HepG2 (cell line): ENCODE results near the gene KCNH6. TPM values are rescaled to one million over a fixed set of nuclear protein-coding genes. Genes with fewer than 3 reads are reported as not detected.

Source experiments
- ATAC-seq: fragments of 200-7000 bp; cut with Tn5 transposase; 3 replicates; pipeline ENCODE4 v1.9.1; 2020; ENCODE audit warnings: mild to moderate bottlenecking, moderate library complexity
- BruUV-seq: library from RNA; stranded (reverse); fragments of 400-500 nt; replicated peaks from 2 replicates; lab custom pipeline; 2021; lab: Mats Ljungman, UMichigan
- CTCF ChIA-PET: fragments of 300-600 bp; formaldehyde crosslinking; extraction: SDS; loops from one replicate; lab custom pipeline; 2021; ENCODE audit warnings: low total read pairs, inconsistent platforms, low intra/inter-chr PET ratio; lab: Yijun Ruan, JAX
- POLR2A ChIA-PET: fragments of 350-600 bp; sonication (Branson Sonifier 250); formaldehyde crosslinking; loops from one replicate; lab custom pipeline; 2020; ENCODE audit warnings: antibody characterized with exemption, inconsistent platforms; lab: Yijun Ruan, JAX
- DNase-seq: peaks from one replicate; pipeline ENCODE4 v3.0.0-alpha.2; 2015; ENCODE audit warnings: low spot score
- FAIRE-seq: peaks from 3 replicates; lab custom pipeline; 2011; peaks lifted over from hg19 to GRCh38; lab: Jason Lieb, UNC
- H2AFZ ChIP-seq: one replicate; pipeline ENCODE4 v1.6.1; 2011; ENCODE audit warnings: low read length, inconsistent platforms
- H3K27ac ChIP-seq: fragments of 300-600 bp; 3 replicates; pipeline ENCODE4 v1.8.0; 2011; ENCODE audit warnings: mixed run types, mild to moderate bottlenecking, mixed read lengths, low read length, inconsistent platforms; ENCODE audit not compliant: insufficient read depth; ENCODE audit errors: extremely low read length
- H3K27me3 ChIP-seq, 2 experiments: fragments of 200-600 bp in 1 of 2; 2 replicates in 1 of 2; 3 replicates in 1 of 2; pipeline versions ENCODE4 v1.6.0 to v1.8.0; 2011; ENCODE audit warnings: low read length in 2 of 2, mild to moderate bottlenecking in 2 of 2, moderate library complexity in 2 of 2, inconsistent platforms in 1 of 2; ENCODE audit not compliant: insufficient read depth in 2 of 2, control insufficient read depth in 1 of 2
- H3K36me3 ChIP-seq, 2 experiments: fragments of 200-600 bp in 1 of 2; replicated peaks in 1 of 2; 2 replicates in 1 of 2; 3 replicates in 1 of 2; pipeline versions ENCODE4 v1.5.1 to v1.8.0; 2011; ENCODE audit warnings: low read length in 2 of 2, inconsistent platforms in 1 of 2; ENCODE audit not compliant: insufficient read depth in 2 of 2, control insufficient read depth in 1 of 2
- H3K4me1 ChIP-seq: 2 replicates; pipeline ENCODE4 v1.5.1; 2012; ENCODE audit warnings: low read length, inconsistent platforms; ENCODE audit not compliant: insufficient read depth
- H3K4me2 ChIP-seq: 2 replicates; pipeline ENCODE4 v1.6.0; 2011; ENCODE audit warnings: low read depth, low read length, inconsistent platforms
- H3K4me3 ChIP-seq, 3 experiments: fragments of 200-600 bp in 1 of 3; sonication (generic), shearing (Covaris generic) in 1 of 3; replicated peaks in 1 of 3; 2 replicates each; pipeline ENCODE4 v1.5.1; 2011 to 2016; ENCODE audit warnings: low read length in 3 of 3, inconsistent platforms in 2 of 3, low read depth in 2 of 3, mild to moderate bottlenecking in 2 of 3, control low read depth in 1 of 3, mixed read lengths in 1 of 3; ENCODE audit not compliant: insufficient read depth in 1 of 3
- H3K79me2 ChIP-seq: one replicate; pipeline ENCODE4 v1.6.1; 2011; ENCODE audit warnings: low read length, inconsistent platforms; ENCODE audit not compliant: insufficient read depth
- H3K9ac ChIP-seq: 2 replicates; pipeline ENCODE4 v1.6.0; 2011; ENCODE audit warnings: mild to moderate bottlenecking, low read depth, low read length, inconsistent platforms; ENCODE audit not compliant: insufficient read depth
- H3K9me3 ChIP-seq: 2 replicates; pipeline ENCODE4 v1.5.1; 2012; ENCODE audit warnings: mild to moderate bottlenecking, low read length
- H4K20me1 ChIP-seq: 2 replicates; pipeline ENCODE4 v1.6.0; 2011; ENCODE audit warnings: inconsistent platforms, mild to moderate bottlenecking, low read length, moderate library complexity; ENCODE audit not compliant: insufficient read depth
- HOXA9 ChIP-seq: sonication (generic); formaldehyde crosslinking; IDR thresholded peaks from 2 replicates; pipeline ENCODE4 v1.8.1; 2022; ENCODE audit warnings: missing genetic modification reagents, mild to moderate bottlenecking, moderate library complexity, borderline replicate concordance
- MLLT10 ChIP-seq: sonication (generic); formaldehyde crosslinking; IDR thresholded peaks from 2 replicates; pipeline ENCODE4 v1.4.0; 2020; ENCODE audit warnings: missing genetic modification reagents
- MNT ChIP-seq: fragments of 450-650 bp; IDR thresholded peaks from 2 replicates; pipeline ENCODE4 v1.6.1; 2016
- NFYB ChIP-seq: sonication (generic); formaldehyde crosslinking; IDR thresholded peaks from 2 replicates; pipeline ENCODE4 v1.4.0; 2020; ENCODE audit warnings: missing genetic modification reagents
- ZFX ChIP-seq: sonication (generic); formaldehyde crosslinking; IDR thresholded peaks from 2 replicates; pipeline ENCODE4 v1.4.0; 2020; ENCODE audit warnings: mild to moderate bottlenecking, low read depth, missing genetic modification reagents, moderate library complexity
- ZNF318 ChIP-seq: sonication (generic); formaldehyde crosslinking; IDR thresholded peaks from 2 replicates; pipeline ENCODE4 v1.4.0; 2020; ENCODE audit warnings: mild to moderate bottlenecking, missing genetic modification reagents
- ZNF841 ChIP-seq: sonication (generic); formaldehyde crosslinking; IDR thresholded peaks from 2 replicates; pipeline ENCODE4 v1.8.1; 2023; ENCODE audit warnings: missing genetic modification reagents, borderline replicate concordance
- WGBS: methylation state at CpG from one replicate; pipeline ENCODE4 v1.1.6; 2017; ENCODE audit warnings: low lambda C conversion rate; 5-methylcytosine and 5-hydroxymethylcytosine counted together
- in situ Hi-C: cut with HindIII; loops from 2 replicates; pipeline ENCODE4 v1.10.0; 2017; ENCODE audit warnings: low pct_unique_long_range_greater_than_20kb; ENCODE audit not compliant: extremely low pct_ligation_motif_present
- intact Hi-C: fragments of 100-400 bp; cut with micrococcal nuclease; formaldehyde crosslinking; loops from one replicate; pipeline ENCODE4 v1.10.0; 2022; ENCODE audit not compliant: unreplicated experiment
- polyA plus RNA-seq, 8 experiments: library from polyadenylated mRNA; depleted of rRNA in 3 of 8; stranded (reverse) in 7 of 8; unstranded in 1 of 8; fragments of >200 nt; fragmentation: Illumina TruSeq in 4 of 8; extraction: Trizol in 4 of 8; gene quantifications; 2 replicates each; pipeline versions ENCODE4 v1.2.1 to v1.2.3, GENCODE V29; 2011 to 2016; ENCODE audit warnings: low read depth in 4 of 8, missing spikeins in 1 of 8, mixed read lengths in 1 of 8; ENCODE audit not compliant: insufficient read depth in 1 of 8
- total RNA-seq, 5 experiments: library from RNA; depleted of rRNA; stranded (reverse); fragments of >200 nt; fragmentation: Illumina TruSeq; extraction: Trizol; gene quantifications; 2 replicates each; pipeline ENCODE4 v1.2.3, GENCODE V29; 2016; ENCODE audit warnings: low read depth in 1 of 5

The KCNH6 gene
- total and polyA plus RNA-seq, 2 of the 13 experiments (the other 11 are each of a cell fraction or from before 2014, with no cell fraction given): 0.05 to 0.18 TPM

GRCh38 chr17:63496177-63496576 is 27.0 kb upstream of the KCNH6 start:
- Histone ChIP-seq H2AFZ (no peak overlapping the region), H3K27me3 (peaks cover 8 to 55% of the 10 kb centered on the region in 2 experiments; a peak in 4 of 5 replicates), H3K36me3 (no peaks in the 10 kb centered on the region), H3K4me2 (no peak overlapping the region), H3K4me1 (peaks cover 31% of the 10 kb centered on the region), H3K9ac (no peak overlapping the region), H3K4me3 (no peak overlapping the region), H3K9me3 (no peaks in the 10 kb centered on the region), H3K27ac (no peak overlapping the region)
- ATAC-seq (no peak), DNase-seq (no peak), FAIRE-seq (no peak)
- no TSS peak for BruUV-seq
- CTCF ChIA-PET: no interaction called here
- intact Hi-C loops (no loop called here), in situ Hi-C loops (no loop called here)
- 21% methylated on average over 6 of the region's 12 CpGs for WGBS
- POLR2A ChIA-PET: interaction anchor here (0.6 to 1.0 kb wide), 2 partner anchors 17 to 60 kb away, joined by 3 read pairs; no protein-coding TSS in a partner anchor
- TF ChIP-seq MLLT10 (CRISPR knock-in tag) (no peak), HOXA9 (CRISPR knock-in tag) (no peak), MNT (peak; percentile 82), ZFX (CRISPR knock-in tag) (no peak), ZNF841 (CRISPR knock-in tag) (no peak)
- TF ChIP-seq, all 625 proteins: peak for 1
- Histone ChIP-seq H3K79me2 (no peaks in the 10 kb centered on the region), H4K20me1 (no peaks in the 10 kb centered on the region)

GRCh38 chr17:63496663-63497400 is 26.3 kb upstream of the KCNH6 start:
- in situ Hi-C loops (no loop called here), intact Hi-C loops (no loop called here)
- Histone ChIP-seq H3K27ac (no peak overlapping the region), H3K9ac (no peak overlapping the region), H4K20me1 (no peaks in the 10 kb centered on the region), H3K4me2 (no peak overlapping the region), H3K36me3 (no peaks in the 10 kb centered on the region), H3K9me3 (no peaks in the 10 kb centered on the region), H2AFZ (no peak overlapping the region), H3K4me1 (peaks cover 31% of the 10 kb centered on the region), H3K27me3 (peaks cover 8 to 55% of the 10 kb centered on the region in 2 experiments; a peak in 4 of 5 replicates), H3K79me2 (no peaks in the 10 kb centered on the region), H3K4me3 (no peak overlapping the region)
- ChIA-PET CTCF (no interaction called here), POLR2A (interaction anchor here (1.0 kb wide), 1 partner anchor 61 kb away, joined by 3 read pairs; no protein-coding TSS in a partner anchor)
- DNase-seq (no peak), FAIRE-seq (no peak), ATAC-seq (no peak; the same call in 2 of the 3 replicates)
- 79% methylated on average over 20 of the region's 36 CpGs for WGBS
- BruUV-seq: no TSS peak
- TF ChIP-seq NFYB (CRISPR knock-in tag) (no peak), ZNF318 (no peak)
